GM18499 (cell line): Measurements from ENCODE around the gene FARP1.

Experiments used
- ATAC-seq: cut with Tn5 transposase; IDR thresholded peaks from one replicate; pipeline ENCODE4 v1.9.1; 2021; ENCODE audit warnings: moderate number of reproducible peaks; ENCODE audit not compliant: insufficient read depth, unreplicated experiment

The FARP1 gene

GRCh38 chr13:98171900-98172589 is 29.2 kb downstream of the FARP1 start:
- no peak for ATAC-seq

GRCh38 chr13:98172590-98173422 is 29.9 kb downstream of the FARP1 start:
- no peak for ATAC-seq

GRCh38 chr13:98173431-98174152 is 30.7 kb downstream of the FARP1 start:
- ATAC-seq, result no peak

- no peak for ATAC-seq
Observed at GRCh38 chr13:98174307-98174706, 31.4 kb downstream of the FARP1 start.

- no peak for ATAC-seq
Observed at GRCh38 chr13:98175043-98175442, 32.1 kb downstream of the FARP1 start.

- ATAC-seq, result no peak
Observed at GRCh38 chr13:98175823-98176222, 32.9 kb downstream of the FARP1 start.

- ATAC-seq, result no peak
Observed at GRCh38 chr13:98176777-98177608, 34.1 kb downstream of the FARP1 start, which contains the start of gene RNF113B. Gene RNF113B, minus strand, starts transcription at chr13:98177269. Its CDS starts 33 bp downstream, at chr13:98177236.

GRCh38 chr13:98180092-98180491 is 37.2 kb downstream of the FARP1 start:
- ATAC-seq, result no peak

GRCh38 chr13:98181111-98181815 is 38.4 kb downstream of the FARP1 start:
- no peak for ATAC-seq

- no peak for ATAC-seq
Observed at GRCh38 chr13:98182153-98182552, 39.3 kb downstream of the FARP1 start.

GRCh38 chr13:98182589-98182988 is 39.7 kb downstream of the FARP1 start:
- ATAC-seq, result no peak

GRCh38 chr13:98184792-98185191 is 41.9 kb downstream of the FARP1 start:
- no peak for ATAC-seq

- no peak for ATAC-seq
Observed at GRCh38 chr13:98187155-98187964, 44.5 kb downstream of the FARP1 start.

GRCh38 chr13:98187965-98188261 is 45.0 kb downstream of the FARP1 start:
- no peak for ATAC-seq

- ATAC-seq, result no peak
Observed at GRCh38 chr13:98188544-98189166, 45.8 kb downstream of the FARP1 start.

GRCh38 chr13:98189841-98190505 is 47.1 kb downstream of the FARP1 start:
- no peak for ATAC-seq

GRCh38 chr13:98190889-98191444 is 48.1 kb downstream of the FARP1 start:
- no peak for ATAC-seq

GRCh38 chr13:98192008-98192407 is 49.1 kb downstream of the FARP1 start:
- ATAC-seq, result no peak
